Trophoblast cell (in vitro differentiated cells and primary cell): ENCODE measurements around the gene CDC45.

ENCODE experiments used
- DNase-seq, 2 donors: peaks; one replicate each; pipeline ENCODE4 v3.0.0-alpha.2; 2016
- H2AFZ ChIP-seq: 2 replicates; pipeline ENCODE4 v1.6.1; 2013; ENCODE audit warnings: low read length, moderate library complexity, mild to moderate bottlenecking; ENCODE audit not compliant: insufficient read depth, poor library complexity
- H2AK5ac ChIP-seq: 2 replicates; pipeline ENCODE4 v1.6.1; 2013; ENCODE audit warnings: mild to moderate bottlenecking, low read length
- H2BK120ac ChIP-seq: 2 replicates; pipeline ENCODE4 v1.6.1; 2013; ENCODE audit warnings: low read length, mild to moderate bottlenecking, moderate library complexity; ENCODE audit not compliant: insufficient read depth, poor library complexity
- H2BK12ac ChIP-seq: 2 replicates; pipeline ENCODE4 v1.6.1; 2013; ENCODE audit warnings: mild to moderate bottlenecking, low read length, moderate library complexity
- H2BK5ac ChIP-seq: 2 replicates; pipeline ENCODE4 v1.6.1; 2013; ENCODE audit warnings: low read length, low read depth, moderate library complexity, mild to moderate bottlenecking; ENCODE audit not compliant: poor library complexity
- H3K14ac ChIP-seq: 2 replicates; pipeline ENCODE4 v1.6.1; 2013; ENCODE audit warnings: mild to moderate bottlenecking, low read length
- H3K18ac ChIP-seq: 2 replicates; pipeline ENCODE4 v1.6.1; 2013; ENCODE audit warnings: mild to moderate bottlenecking, low read length
- H3K23ac ChIP-seq: 2 replicates; pipeline ENCODE4 v1.6.1; 2013; ENCODE audit warnings: low read length
- H3K27ac ChIP-seq: 2 replicates; pipeline ENCODE4 v1.5.1; 2013; ENCODE audit warnings: low read depth, mild to moderate bottlenecking, inconsistent platforms, low read length, moderate library complexity
- H3K27me3 ChIP-seq: 2 replicates; pipeline ENCODE4 v1.6.1; 2013; ENCODE audit warnings: inconsistent platforms, mild to moderate bottlenecking, low read length, moderate library complexity; ENCODE audit not compliant: insufficient read depth
- H3K36me3 ChIP-seq, 2 experiments: 1 replicate in 1 of 2; 2 replicates in 1 of 2; pipeline ENCODE4 v1.6.1; 2013; ENCODE audit warnings: low read length in 2 of 2, mild to moderate bottlenecking in 2 of 2, moderate library complexity in 1 of 2; ENCODE audit not compliant: insufficient read depth in 2 of 2, control insufficient read depth in 1 of 2
- H3K4ac ChIP-seq: 2 replicates; pipeline ENCODE4 v1.6.1; 2013; ENCODE audit warnings: low read depth, mild to moderate bottlenecking, low read length, moderate library complexity
- H3K4me1 ChIP-seq, 2 experiments: 1 replicate in 1 of 2; 2 replicates in 1 of 2; pipeline ENCODE4 v1.6.1; 2013; ENCODE audit warnings: low read length in 2 of 2, mild to moderate bottlenecking in 2 of 2, moderate library complexity in 1 of 2; ENCODE audit not compliant: insufficient read depth in 2 of 2, control insufficient read depth in 1 of 2
- H3K4me2 ChIP-seq: 2 replicates; pipeline ENCODE4 v1.6.1; 2013; ENCODE audit warnings: inconsistent platforms, mild to moderate bottlenecking, low read length, moderate library complexity
- H3K4me3 ChIP-seq: 2 replicates; pipeline ENCODE4 v1.5.1; 2013; ENCODE audit warnings: mild to moderate bottlenecking, low read depth, low read length, inconsistent platforms
- H3K79me1 ChIP-seq: one replicate; pipeline ENCODE4 v1.6.1; 2013; ENCODE audit warnings: low read length
- H3K79me2 ChIP-seq: 2 replicates; pipeline ENCODE4 v1.6.1; 2013; ENCODE audit warnings: low read length, mild to moderate bottlenecking; ENCODE audit not compliant: control insufficient read depth, insufficient read depth, poor library complexity
- H3K9ac ChIP-seq: 2 replicates; pipeline ENCODE4 v1.6.1; 2013; ENCODE audit warnings: mild to moderate bottlenecking, low read length
- H3K9me3 ChIP-seq: 2 replicates; pipeline ENCODE4 v1.6.1; 2013; ENCODE audit warnings: low read depth, mild to moderate bottlenecking, control low read depth, inconsistent platforms, low read length; ENCODE audit not compliant: insufficient read depth
- H4K12ac ChIP-seq: 2 replicates; pipeline ENCODE4 v1.6.1; 2013; ENCODE audit warnings: low read depth, mild to moderate bottlenecking, low read length, moderate library complexity
- H4K8ac ChIP-seq: 2 replicates; pipeline ENCODE4 v1.6.1; 2013; ENCODE audit warnings: low read depth, mild to moderate bottlenecking, low read length, moderate library complexity
- H4K91ac ChIP-seq: one replicate; pipeline ENCODE4 v1.6.1; 2013; ENCODE audit warnings: low read depth, mild to moderate bottlenecking, low read length, moderate library complexity
- WGBS: extraction: QIAGEN DNeasy Blood & Tissue Kit; methylation state at CpG from one replicate; pipeline ENCODE4 v1.1.7; 2013; ENCODE audit warnings: missing lambda C conversion rate; ENCODE audit not compliant: insufficient read length, insufficient coverage; ENCODE audit errors: extremely low coverage; 5-methylcytosine and 5-hydroxymethylcytosine counted together

The CDC45 gene

GRCh38 chr22:19464975-19465374 is 14.7 kb upstream of the CDC45 start:
- no peaks in the 10 kb centered on the region for H3K27me3 ChIP-seq
- H3K9me3 ChIP-seq: no peaks in the 10 kb centered on the region
- no peak overlapping the region for H3K23ac ChIP-seq
- no peak overlapping the region for H3K18ac ChIP-seq
- H2BK5ac ChIP-seq: no peak overlapping the region
- no peak overlapping the region for H4K12ac ChIP-seq
- H3K4me3 ChIP-seq: no peak overlapping the region
- no peak overlapping the region for H3K9ac ChIP-seq
- H3K27ac ChIP-seq: no peak overlapping the region
- H3K36me3 ChIP-seq: peaks cover 47 to 57% of the 10 kb centered on the region in 2 experiments
- no peak overlapping the region for H2AK5ac ChIP-seq
- peaks cover 2% of the 10 kb centered on the region for H3K79me1 ChIP-seq
- H2AFZ ChIP-seq: no peak overlapping the region
- H3K14ac ChIP-seq: no peak overlapping the region
- H4K8ac ChIP-seq: no peak overlapping the region
- no peak overlapping the region for H2BK120ac ChIP-seq
- DNase-seq: no peak
- H3K4me2 ChIP-seq: no peak overlapping the region
- no CpG with 5 or more reads among the region's 4 CpGs for WGBS
- H3K4ac ChIP-seq: no peak overlapping the region
- H3K4me1 ChIP-seq: peaks cover 7 to 11% of the 10 kb centered on the region in 2 experiments
- H4K91ac ChIP-seq: no peak overlapping the region
- H3K79me2 ChIP-seq: no peaks in the 10 kb centered on the region
- no peak overlapping the region for H2BK12ac ChIP-seq

- Histone ChIP-seq H4K12ac (no peak overlapping the region), H3K27me3 (no peaks in the 10 kb centered on the region), H3K79me1 (peaks cover 2% of the 10 kb centered on the region), H3K18ac (no peak overlapping the region), H3K36me3 (peaks cover 51 to 62% of the 10 kb centered on the region in 2 experiments), H3K27ac (no peak overlapping the region), H3K23ac (no peak overlapping the region), H3K4me3 (no peak overlapping the region), H4K8ac (no peak overlapping the region), H2BK5ac (no peak overlapping the region), H3K4me1 (peaks cover 7 to 11% of the 10 kb centered on the region in 2 experiments), H3K9me3 (no peaks in the 10 kb centered on the region), H2AFZ (no peak overlapping the region), H3K9ac (no peak overlapping the region), H3K79me2 (no peaks in the 10 kb centered on the region), H3K14ac (no peak overlapping the region), H3K4ac (no peak overlapping the region), H2AK5ac (no peak overlapping the region), H2BK120ac (no peak overlapping the region), H3K4me2 (no peak overlapping the region), H4K91ac (no peak overlapping the region), H2BK12ac (no peak overlapping the region)
- no CpG with 5 or more reads among the region's 14 CpGs for WGBS
- DNase-seq: no peak
These were observed 13.5 kb upstream of the CDC45 start for GRCh38 chr22:19466126-19466716.

GRCh38 chr22:19466848-19467752 is 12.6 kb upstream of the CDC45 start:
- no peak overlapping the region for H3K9ac ChIP-seq
- peaks cover 59 to 68% of the 10 kb centered on the region in 2 experiments for H3K36me3 ChIP-seq
- H2BK5ac ChIP-seq: no peak overlapping the region
- no peaks in the 10 kb centered on the region for H3K9me3 ChIP-seq
- WGBS: no CpG with 5 or more reads among the region's 9 CpGs
- H3K14ac ChIP-seq: no peak overlapping the region
- H3K79me2 ChIP-seq: no peaks in the 10 kb centered on the region
- H3K79me1 ChIP-seq: peaks cover 2% of the 10 kb centered on the region
- no peak overlapping the region for H3K18ac ChIP-seq
- H3K4me2 ChIP-seq: no peak overlapping the region
- H4K8ac ChIP-seq: no peak overlapping the region
- no peak for DNase-seq
- H3K4me1 ChIP-seq: peaks cover 7 to 11% of the 10 kb centered on the region in 2 experiments
- no peak overlapping the region for H2AK5ac ChIP-seq
- H3K27ac ChIP-seq: no peak overlapping the region
- no peak overlapping the region for H3K4ac ChIP-seq
- H4K12ac ChIP-seq: no peak overlapping the region
- no peaks in the 10 kb centered on the region for H3K27me3 ChIP-seq
- H3K4me3 ChIP-seq: no peak overlapping the region
- no peak overlapping the region for H2AFZ ChIP-seq
- no peak overlapping the region for H4K91ac ChIP-seq
- H2BK12ac ChIP-seq: no peak overlapping the region
- no peak overlapping the region for H2BK120ac ChIP-seq
- H3K23ac ChIP-seq: no peak overlapping the region

DNA sequence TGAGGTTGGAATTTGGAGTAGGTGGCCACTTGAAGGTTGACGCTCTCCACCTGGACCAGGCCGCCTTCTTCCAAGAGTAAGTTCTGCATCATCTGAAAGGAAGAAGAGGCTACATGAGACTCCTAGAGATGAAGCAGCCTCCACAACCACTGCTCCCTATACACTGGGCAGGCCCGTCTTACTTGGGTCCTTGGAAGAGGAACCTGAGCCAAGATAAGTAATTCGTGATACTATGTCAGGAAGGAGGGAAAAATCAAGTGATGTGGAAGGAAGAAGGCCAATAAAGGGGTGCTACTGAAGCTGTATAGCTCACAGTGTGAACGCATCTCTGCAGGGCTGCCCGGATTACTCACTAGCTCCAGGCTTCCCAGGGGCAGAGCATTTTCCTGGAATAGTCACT is 11.8 kb upstream of the CDC45 start:
- H3K27ac ChIP-seq: no peak overlapping the region
- no peaks in the 10 kb centered on the region for H3K9me3 ChIP-seq
- H2BK5ac ChIP-seq: no peak overlapping the region
- H4K8ac ChIP-seq: no peak overlapping the region
- H3K4me1 ChIP-seq: peaks cover 7 to 11% of the 10 kb centered on the region in 2 experiments
- H2AK5ac ChIP-seq: no peak overlapping the region
- no peak overlapping the region for H3K4ac ChIP-seq
- H3K23ac ChIP-seq: no peak overlapping the region
- no peak overlapping the region for H2BK120ac ChIP-seq
- no peak overlapping the region for H3K18ac ChIP-seq
- no peaks in the 10 kb centered on the region for H3K79me2 ChIP-seq
- H3K4me2 ChIP-seq: no peak overlapping the region
- peaks cover 2% of the 10 kb centered on the region for H3K79me1 ChIP-seq
- no peak overlapping the region for H4K12ac ChIP-seq
- H3K27me3 ChIP-seq: no peaks in the 10 kb centered on the region
- H3K36me3 ChIP-seq: peaks cover 63 to 73% of the 10 kb centered on the region in 2 experiments
- H3K9ac ChIP-seq: no peak overlapping the region
- H2AFZ ChIP-seq: no peak overlapping the region
- H3K4me3 ChIP-seq: no peak overlapping the region
- no peak overlapping the region for H4K91ac ChIP-seq
- WGBS: no CpG with 5 or more reads among the region's 6 CpGs
- no peak overlapping the region for H2BK12ac ChIP-seq
- H3K14ac ChIP-seq: no peak overlapping the region
- DNase-seq: no peak
